GM18520 (cell line): ENCODE measurements around the gene TMEM81.

Source experiments
- ATAC-seq: cut with Tn5 transposase; IDR thresholded peaks from one replicate; pipeline ENCODE4 v1.9.1; 2021; ENCODE audit not compliant: unreplicated experiment

TMEM81 gene

GRCh38 chr1:205077158-205077933 is 6.9 kb downstream of the TMEM81 start:
- no peak for ATAC-seq

- ATAC-seq: no peak
Measured at GRCh38 chr1:205076245-205076761, 8.0 kb downstream of the TMEM81 start.

- no peak for ATAC-seq
Measured at GRCh38 chr1:205075642-205076155, 8.6 kb downstream of the TMEM81 start.

GRCh38 chr1:205074513-205074912 is 9.7 kb downstream of the TMEM81 start:
- ATAC-seq: no peak

- ATAC-seq: no peak
Measured at GRCh38 chr1:205074084-205074483, 10.2 kb downstream of the TMEM81 start.

- no peak for ATAC-seq
Measured at GRCh38 chr1:205073511-205073910, 10.7 kb downstream of the TMEM81 start.

GRCh38 chr1:205072881-205073280 is 11.4 kb downstream of the TMEM81 start:
- no peak for ATAC-seq

GRCh38 chr1:205072286-205072685 is 12.0 kb downstream of the TMEM81 start:
- no peak for ATAC-seq

GRCh38 chr1:205071801-205072200 is 12.5 kb downstream of the TMEM81 start:
- ATAC-seq: no peak

- ATAC-seq: no peak
Measured at GRCh38 chr1:205071028-205071409, 13.2 kb downstream of the TMEM81 start.

- no peak for ATAC-seq
Measured at GRCh38 chr1:205069371-205070125, 14.7 kb downstream of the TMEM81 start.

GRCh38 chr1:205068457-205069040 is 15.7 kb downstream of the TMEM81 start:
- ATAC-seq: no peak

- ATAC-seq: no peak
Measured at GRCh38 chr1:205068001-205068400, 16.3 kb downstream of the TMEM81 start.

GRCh38 chr1:205067031-205067430 is 17.2 kb downstream of the TMEM81 start:
- no peak for ATAC-seq

GRCh38 chr1:205066141-205066818 is 18.0 kb downstream of the TMEM81 start:
- no peak for ATAC-seq

GRCh38 chr1:205065666-205066065 is 18.6 kb downstream of the TMEM81 start:
- ATAC-seq: no peak

- no peak for ATAC-seq
Measured at GRCh38 chr1:205064741-205065316, 19.4 kb downstream of the TMEM81 start.

GRCh38 chr1:205064301-205064700 is 20.0 kb downstream of the TMEM81 start:
- no peak for ATAC-seq

- no peak for ATAC-seq
Measured at GRCh38 chr1:205062895-205063294, 21.4 kb downstream of the TMEM81 start.

- ATAC-seq: no peak
Measured at GRCh38 chr1:205062319-205062718, 21.9 kb downstream of the TMEM81 start.

- ATAC-seq: no peak
Measured at GRCh38 chr1:205061665-205062069, 22.6 kb downstream of the TMEM81 start.
